HG02943 (cell line): Measurements from ENCODE around the gene LPCAT1.
"Not testable (repeated sequence)": the region's sequence is repeated elsewhere in the genome, so short reads cannot be mapped to it uniquely, and the experiment has no call there.

ENCODE experiments used
- ATAC-seq: cut with Tn5 transposase; IDR thresholded peaks from one replicate; pipeline ENCODE4 v1.9.1; 2021; ENCODE audit warnings: mild to moderate bottlenecking, low read depth, moderate library complexity; ENCODE audit not compliant: unreplicated experiment

LPCAT1 gene

DNA sequence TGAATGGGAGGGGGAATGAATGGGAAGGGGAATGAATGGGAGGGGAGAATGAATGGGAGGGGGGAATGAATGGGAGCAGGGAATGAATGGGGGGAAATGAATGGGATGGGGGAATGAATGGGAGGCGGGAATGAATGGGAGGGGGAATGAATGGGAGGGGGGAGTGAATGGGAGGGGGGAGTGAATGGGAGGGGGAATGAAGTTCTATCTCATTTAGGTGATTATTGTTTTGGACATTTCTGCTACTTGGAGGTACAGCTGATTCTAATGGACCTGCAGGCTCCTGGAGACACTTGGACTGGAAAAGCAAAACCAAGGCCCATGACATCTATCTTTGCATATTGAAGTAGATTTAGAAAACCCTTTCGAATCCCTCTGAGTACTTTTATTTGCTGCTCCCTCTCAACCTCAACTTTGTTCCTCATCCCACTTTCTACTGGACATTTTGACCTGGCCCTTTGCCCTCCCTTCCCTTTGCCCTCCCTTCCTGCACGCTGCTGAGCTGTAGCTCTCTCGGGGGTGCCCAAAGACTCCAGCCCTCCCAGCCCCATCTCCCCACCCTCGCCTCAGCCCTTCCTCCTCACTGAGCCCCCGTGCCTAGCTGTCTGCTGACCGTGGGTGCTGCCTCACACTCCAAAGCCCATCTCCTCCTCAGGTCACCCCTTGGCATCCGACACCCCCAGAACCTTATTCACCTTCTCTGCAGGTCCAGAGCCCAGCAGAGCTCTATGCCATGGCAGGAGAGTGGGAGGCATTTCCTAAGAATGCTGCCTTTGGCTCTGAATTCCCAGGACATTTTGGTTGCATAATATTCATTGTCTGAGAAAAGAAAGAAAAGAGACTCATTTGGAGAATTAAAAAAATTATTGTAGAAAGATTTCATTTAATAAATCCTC, 19.9 kb upstream of the LPCAT1 start:
- ATAC-seq: no peak

DNA sequence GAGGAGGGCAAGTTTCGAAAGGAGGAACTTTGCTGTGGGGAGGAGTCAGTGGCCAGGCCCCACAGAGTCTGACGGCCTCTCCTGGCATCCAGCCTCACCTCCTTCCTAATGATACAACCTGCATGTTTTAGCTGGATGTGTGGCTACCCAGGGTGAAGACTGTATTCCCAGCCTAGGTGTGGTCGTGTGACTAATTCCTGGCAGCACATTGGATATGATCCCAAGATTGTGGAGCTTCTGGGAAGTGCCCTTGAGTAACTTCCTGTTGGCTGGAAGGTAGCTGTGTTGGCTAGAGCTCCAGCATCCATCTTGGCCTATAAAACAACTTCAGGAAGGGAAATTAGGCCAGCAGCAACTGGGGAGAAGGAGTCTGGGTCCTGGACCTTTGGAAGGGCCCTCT, 19.0 kb upstream of the LPCAT1 start:
- no peak for ATAC-seq

DNA sequence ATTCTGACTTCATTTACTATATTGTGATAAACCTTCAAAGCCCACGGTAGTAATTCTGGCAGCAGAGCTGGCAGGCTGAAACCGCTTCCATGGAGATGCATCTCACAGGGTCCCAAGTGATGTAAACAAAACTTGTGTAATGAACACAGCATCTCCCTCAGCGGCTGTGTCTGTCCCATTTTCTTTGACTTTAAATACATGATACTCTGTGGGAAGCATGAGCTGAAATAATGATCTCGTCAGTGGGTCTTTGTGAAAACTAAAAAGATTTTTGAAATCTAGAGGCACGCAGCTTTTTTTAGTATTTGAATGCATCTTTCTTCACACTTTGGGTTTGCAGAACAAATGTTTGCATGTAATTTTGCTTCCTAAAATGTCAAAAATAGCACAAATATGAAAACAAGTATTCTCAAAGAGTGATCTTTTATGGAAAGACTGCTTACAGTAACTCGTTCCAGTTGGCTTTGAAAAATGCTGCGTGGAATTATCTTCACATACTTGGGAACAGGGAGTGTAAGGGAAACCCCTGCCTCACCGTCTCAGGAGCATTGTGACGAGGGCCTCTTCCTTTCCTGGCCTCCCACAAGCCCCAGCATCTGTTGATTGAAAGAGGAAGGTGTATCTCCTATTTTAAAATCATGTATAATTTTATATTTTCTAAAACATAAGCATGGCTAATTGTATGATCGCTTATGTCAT, 18.1 kb upstream of the LPCAT1 start:
- no peak for ATAC-seq

DNA sequence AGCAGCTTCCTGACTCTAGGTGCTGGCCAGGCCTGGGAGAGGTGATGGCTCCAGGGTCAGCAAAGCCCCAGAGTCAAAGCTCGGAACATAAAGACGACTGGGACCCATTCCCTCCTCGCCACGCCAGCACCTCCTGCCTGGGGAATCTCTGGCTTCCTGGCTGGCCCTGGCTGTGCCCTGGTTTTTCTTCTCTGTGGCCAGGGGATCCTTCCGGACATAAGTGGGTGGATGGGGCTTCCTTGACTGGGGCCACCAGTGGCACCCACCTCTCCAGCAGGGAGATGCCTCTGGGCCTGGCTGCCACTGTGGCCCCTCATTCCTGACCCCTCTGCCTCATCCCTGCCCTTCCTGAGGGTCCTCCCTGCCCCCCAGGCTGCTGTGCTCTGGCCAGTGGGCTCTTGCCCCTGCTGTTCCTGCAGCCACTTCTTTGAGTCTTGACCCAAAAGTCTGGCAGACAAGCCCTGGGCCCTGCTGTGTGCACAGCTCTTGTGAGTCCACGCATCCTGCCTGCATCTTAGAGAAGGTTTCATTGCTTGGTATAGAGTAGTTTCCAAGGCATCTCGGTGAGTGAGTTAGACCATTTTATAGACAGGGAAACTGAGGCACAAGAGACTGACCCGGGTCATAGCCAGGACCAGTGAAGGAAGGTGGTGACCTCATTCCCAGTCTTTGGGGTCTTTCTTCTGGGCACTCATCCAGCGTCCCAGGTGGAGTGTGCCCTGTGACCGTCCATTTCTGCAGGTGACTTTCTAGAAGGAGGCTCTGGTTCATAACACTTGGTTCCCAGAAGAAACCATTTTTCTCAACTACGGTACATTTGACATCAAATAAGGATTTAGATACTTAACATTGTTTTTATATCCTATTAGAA, 17.3 kb upstream of the LPCAT1 start:
- no peak for ATAC-seq

DNA sequence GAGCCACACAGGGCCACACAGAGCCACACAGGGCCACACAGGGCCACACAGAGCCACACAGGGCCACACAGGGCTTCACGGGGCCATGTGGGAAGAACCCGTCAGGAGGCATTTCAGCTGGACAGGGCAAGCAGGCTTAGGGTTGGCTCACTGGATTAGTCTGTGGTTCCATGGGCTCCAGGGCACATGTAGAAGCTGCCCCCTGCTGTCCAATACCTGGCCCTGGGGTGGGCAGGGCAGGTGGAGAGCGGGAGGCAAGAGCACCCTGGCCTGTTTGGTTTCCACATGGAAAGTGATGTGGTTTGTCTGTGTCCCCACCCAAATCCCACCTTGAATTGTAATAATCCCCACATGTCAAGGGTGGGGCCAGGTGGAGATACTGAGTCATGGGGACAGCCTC, 16.4 kb upstream of the LPCAT1 start:
- no peak for ATAC-seq

DNA sequence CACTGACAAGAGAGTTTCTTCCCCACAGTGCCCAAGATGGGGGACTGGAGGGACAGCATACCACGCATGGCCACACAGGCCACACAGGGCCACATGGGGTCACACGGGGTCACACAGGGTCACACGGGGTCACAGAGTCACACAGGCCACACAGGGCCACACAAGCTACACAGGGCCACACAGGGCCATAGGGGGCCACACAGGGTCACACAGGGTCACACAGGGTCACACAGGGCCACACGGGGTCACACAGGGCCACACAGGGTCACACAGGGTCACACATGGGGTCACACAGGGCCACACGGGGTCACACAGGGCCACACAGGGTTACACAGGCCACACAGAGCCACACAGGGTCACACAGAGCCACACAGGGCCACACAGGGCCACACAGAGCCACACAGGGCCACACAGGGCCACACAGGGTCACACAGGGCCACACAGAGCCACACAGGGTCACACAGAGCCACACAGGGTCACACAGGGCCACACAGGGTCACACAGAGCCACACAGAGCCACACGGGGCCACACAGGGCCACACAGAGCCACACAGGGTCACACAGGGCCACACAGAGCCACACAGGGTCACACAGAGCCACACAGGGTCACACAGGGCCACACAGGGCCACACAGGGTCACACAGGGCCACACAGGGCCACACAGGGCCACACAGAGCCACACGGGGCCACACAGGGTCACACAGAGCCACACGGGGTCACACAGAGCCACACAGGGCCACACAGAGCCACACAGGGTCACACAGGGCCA, 15.8 kb upstream of the LPCAT1 start:
- not testable (repeated sequence) for ATAC-seq

DNA sequence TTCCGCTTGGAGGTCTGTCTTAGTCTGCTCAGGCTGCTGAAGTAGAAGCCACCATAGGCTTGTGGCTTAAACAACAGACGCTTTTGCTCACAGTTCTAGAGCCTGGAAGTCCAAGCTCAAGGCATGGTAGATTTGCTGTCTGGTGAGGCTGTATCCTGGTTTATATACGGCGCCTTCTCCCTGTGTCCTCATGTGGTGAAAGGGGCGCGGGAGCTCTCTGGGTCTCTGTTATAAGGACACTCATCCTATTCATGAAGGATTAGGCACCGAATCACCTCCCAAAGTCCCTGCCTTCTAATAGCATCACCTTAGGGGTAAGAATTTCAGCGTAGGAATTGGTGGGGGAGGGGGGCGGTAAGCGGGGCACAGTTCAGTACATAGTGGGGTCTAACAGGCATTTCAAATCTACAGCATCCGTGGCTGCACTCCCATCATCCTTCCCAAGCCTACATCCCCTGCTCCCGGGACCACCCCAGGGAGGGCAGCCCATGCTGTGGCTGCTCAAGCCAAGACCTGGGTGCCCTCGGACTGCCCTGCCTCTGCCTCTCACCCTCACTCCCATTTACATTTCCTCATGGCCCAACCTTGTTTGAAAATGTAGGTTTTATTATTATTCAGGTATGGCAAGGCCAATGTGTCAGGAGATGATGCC, 15.1 kb upstream of the LPCAT1 start:
- no peak for ATAC-seq

DNA sequence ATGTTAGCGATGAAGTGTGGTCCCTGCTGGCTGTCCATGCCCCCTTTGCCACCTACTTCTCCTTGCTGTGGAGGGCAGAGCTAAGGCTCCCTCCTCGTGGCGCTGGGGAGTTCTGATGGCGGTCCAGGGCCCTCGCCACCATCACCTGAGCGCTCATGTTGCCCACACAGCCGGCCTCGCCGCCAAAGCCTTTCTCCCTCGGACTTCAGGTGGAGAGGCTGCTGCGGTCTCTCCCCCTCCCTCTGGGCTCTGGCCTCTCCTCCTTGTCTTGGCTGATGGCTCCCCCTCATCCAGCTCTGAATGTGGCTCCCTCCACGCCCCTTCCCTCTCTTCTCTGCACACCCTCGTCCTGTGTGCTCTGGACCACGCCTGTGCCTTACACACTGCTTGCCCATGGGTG, 14.5 kb upstream of the LPCAT1 start:
- ATAC-seq: no peak

DNA sequence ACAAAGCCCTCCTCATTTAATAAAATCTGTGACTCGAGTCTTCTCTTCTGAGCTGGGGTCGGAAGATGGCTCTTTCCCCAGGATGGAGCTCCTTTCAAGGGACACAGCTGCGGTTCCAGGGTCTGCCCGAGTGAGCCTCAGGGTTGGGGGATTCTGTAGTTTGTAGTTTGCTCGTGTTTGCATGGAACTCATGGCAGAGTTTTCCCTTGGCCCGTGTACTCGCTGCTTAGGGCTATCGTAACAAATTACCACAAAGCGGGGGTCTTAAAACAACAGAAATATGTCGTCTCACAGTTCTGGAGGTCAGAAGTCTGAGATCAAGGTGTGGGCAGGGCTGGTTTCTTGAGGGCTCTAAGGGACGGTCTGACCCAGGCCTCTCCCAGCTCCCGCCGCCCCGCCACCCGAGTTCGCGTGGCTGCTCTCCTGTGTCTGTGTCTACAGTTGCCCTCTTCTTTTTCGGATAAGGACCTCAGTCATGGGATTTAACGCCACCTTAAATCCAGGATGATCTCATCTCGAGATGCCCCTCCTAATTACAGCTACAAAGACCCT, 13.9 kb upstream of the LPCAT1 start:
- no peak for ATAC-seq

DNA sequence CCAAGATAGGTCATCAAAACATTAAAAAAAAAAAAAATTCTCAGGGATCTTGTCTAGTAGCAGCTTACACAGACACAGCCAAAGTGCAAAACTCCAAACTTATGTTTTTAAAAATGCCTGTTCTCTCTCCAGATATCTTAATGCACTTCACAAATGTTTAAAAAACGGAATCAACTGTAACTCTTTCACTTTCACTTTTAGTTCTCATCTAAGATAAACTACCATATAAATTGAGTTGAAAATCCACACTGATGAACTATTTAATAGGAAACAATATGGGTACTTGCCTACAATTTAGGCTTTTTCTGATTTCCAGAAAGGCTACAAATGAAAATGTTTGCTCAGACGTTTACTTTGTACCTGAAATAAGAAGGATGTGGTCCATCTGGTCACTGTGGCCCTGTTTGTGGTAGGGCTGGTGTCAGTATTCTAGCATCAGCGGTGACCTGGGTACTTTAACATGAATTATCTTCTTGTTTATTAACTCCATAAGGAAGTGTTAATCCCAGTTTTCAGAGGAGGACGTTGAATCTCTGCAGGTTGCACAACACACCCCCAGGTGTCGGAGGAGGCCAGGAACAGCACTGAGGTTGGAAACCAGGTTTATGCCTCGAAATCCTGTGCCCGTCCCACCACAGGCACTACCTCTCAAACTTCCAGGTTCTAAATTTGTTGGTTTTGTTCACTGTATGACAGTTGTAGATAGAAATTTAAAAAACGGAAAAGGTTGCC, 13.3 kb upstream of the LPCAT1 start:
- peak; percentile 21 for ATAC-seq

DNA sequence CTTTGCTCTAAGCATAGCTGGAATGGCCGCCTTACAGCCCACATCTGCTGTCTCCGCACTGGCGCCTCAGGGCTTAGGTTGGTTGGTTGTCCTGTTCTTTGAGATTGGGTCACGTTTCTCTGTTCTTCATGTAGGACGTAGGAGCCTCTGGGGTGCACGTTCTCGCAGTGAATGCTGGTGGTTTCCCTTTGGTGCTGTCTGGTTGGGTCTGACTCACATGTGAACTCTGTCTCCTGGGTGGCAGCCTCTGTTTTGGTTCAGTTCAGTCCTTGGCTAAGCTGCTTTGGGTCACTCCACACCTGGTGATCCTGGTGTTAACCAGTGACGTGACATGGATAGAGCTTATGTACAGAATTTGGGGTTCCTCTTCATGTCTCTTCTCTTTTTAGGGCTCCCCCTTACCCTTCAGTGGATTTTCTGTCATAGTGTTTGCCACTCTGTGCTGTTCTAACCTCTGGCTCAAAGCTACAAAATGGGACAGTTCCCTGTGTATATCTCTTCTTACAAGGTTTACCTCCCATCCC, 12.6 kb upstream of the LPCAT1 start:
- ATAC-seq: peak; percentile 92

DNA sequence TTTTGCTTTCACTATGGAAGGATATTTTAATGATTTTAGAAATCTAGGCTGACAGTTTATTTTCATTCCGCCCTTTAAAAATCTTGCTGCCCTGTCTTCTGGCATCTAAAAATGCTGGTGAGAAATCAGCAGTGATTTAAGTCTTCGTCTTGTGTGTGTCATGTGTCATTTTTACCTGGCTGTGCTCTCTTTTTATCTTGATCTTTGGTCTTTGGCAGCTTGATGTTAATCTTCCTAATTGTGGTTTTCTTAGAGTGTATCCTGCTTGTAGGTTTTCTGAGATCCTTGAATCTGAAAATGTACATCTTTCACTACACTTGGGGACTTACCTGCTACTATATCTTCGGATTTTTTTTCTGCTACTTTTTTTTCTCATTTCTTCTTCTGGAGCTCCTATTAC, 11.9 kb upstream of the LPCAT1 start:
- no peak for ATAC-seq

DNA sequence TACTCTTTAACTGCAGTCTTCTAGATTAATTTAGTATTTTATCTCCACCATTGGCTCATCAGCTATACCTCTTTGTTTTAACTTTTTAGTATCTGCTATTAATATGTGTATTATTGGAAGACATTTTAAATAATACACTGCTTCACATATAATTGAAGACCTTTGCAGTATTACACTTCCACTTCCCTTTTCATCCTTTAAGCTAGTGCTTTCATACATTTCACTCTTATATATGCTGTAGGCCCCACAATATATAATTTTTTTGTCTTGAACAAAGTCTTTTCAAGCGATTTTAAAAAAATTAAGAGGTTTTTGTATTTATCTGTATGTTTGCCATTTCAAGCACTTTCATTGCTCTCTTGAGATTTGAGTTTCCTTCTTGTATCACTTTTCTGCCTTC, 8.6 kb upstream of the LPCAT1 start:
- no peak for ATAC-seq

DNA sequence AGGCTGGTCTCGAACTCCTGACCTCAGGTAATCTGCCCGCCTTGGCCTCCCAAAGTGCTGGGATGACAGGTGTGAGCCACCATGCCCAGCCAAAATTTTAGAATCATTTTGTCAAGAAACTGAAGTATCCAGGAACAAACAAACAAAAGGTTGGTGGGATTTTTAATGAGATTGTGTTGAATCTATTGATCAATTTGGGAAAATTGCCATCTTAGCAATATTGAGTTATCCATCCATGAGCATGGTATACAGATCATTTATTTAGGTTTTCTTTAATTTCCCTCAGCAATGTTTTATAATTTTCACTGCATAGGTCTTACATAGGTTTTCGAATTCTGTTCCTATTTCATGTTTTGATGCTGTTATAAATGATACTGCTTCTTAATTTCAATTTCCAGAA, 5.7 kb upstream of the LPCAT1 start:
- no peak for ATAC-seq

DNA sequence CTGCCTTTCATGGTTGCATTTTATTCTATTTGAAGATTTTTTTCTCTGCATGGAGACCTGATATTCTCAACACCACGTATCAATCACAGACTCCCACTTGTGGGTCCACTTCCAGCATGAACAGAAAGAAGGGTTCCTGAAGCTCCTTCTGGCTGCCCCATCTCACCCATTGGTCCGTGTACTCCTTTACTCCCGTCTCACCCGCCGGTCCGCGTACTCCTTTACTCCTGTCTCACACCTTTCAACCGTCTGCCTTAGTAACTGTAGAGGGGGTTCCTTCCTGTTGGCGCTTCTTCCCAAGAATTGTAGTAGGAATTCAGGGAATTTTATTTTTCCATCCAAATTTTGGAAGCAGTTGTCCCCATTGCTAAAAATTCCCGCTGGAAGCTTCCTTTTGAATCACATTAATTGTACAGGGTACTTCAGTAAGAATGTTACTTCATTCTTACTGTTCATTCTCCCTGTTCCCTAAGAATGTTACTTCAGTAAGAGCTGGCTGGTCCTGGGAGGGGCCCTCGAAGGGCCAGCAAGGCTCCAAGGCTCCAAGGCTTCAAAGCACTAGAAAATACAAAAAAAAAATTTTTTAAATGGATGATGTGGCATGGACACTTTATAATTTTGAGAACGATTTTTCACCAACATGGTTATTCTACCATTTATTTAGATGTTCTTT, 3.9 kb upstream of the LPCAT1 start:
- ATAC-seq: no peak

DNA sequence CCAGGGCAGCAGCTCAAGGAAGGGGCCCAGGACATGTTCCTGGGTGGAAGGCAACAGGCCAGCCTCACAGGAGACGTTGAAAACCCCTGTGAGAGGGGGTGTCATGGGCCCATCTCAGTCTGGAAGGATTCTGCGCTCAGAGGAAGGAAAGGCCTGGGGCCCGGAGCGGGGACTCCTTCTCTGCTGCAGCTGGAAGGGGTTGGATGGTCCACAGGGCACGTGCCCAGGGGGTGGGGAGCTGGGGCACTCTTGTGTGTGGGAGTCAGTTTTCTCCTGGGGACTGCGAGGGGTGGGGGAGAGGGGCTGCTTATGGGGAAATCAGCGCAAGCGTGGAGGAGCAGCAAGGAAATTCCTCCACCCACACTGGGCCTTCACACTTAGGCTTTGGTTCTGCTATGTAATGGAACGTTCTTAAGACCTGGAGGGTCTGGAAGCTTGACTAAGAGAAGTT, 2.9 kb upstream of the LPCAT1 start:
- no peak for ATAC-seq

DNA sequence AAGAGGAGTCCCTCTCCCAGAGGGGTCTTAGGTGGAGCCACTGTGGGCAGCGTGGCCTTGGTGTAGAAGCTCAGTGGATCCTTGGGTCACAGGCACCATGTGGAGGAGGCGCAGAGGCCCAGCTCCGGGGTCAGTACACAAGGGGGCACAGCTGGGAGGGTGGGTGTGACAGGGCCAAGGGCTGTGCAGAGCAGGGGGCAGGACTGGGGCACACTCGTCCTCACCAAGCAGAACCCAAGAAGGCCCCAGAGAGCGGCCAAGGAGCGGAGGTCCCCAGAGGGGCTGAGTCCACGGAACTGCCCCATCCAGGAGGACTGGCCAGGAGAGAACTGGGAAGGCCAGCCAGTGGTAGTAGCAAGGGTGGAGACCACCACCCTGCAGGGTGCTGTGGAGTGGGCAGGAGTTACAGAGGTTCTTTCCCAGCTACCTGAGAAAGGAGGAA, 2.5 kb upstream of the LPCAT1 start:
- no peak for ATAC-seq

DNA sequence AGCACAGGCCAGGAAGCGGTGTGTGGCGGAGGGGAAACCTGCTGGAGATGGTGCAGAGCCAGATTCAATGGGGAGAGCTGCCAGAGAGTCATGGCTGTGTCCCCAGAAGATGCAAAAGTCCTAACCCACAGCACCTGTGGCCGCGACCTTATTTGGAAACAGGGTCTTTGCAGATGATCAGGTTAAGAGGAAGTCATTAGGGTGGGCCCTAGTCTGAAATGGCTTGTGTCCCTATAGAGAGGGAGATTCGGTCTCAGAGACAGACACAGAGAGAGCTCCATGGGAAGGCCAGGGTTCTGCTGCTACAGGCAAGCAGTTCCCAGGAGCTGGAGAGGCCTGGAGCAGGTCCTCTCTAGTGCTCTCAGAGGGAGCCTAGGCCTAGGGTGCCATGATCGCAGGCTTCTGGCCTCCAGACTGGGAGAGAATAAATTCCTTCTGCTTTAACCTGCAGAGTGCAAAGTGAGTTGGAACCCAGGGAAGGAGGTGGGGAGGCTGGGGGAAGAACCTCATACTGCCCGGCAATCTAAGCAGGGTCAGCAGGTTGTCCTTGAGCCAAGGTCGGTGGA, 1.9 kb upstream of the LPCAT1 start:
- no peak for ATAC-seq
